GM21381 (cell line): ENCODE results near the gene GMNN.

Source experiments
- ATAC-seq: cut with Tn5 transposase; IDR thresholded peaks from one replicate; pipeline ENCODE4 v1.9.1; 2021; ENCODE audit warnings: mild to moderate bottlenecking, moderate library complexity; ENCODE audit not compliant: unreplicated experiment

GMNN gene

DNA sequence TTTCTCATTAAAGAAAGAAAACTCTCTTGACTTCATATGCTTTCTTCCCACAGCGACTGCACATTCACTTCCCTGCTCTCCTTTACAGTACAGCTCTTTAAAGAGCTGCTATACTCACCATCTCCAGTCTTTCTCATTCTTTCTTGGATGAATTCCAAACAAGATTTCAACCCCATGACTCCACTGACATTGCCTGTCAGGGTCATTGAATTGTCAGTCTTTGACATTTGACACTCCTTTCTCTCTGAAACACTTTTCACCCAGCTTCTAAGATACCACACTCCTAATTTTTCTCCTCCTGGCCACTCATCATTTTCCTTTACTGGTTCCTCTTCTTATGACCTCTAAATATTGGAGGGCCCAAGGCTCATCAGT lies 24.8 kb downstream of the GMNN start:
- no peak for ATAC-seq

DNA sequence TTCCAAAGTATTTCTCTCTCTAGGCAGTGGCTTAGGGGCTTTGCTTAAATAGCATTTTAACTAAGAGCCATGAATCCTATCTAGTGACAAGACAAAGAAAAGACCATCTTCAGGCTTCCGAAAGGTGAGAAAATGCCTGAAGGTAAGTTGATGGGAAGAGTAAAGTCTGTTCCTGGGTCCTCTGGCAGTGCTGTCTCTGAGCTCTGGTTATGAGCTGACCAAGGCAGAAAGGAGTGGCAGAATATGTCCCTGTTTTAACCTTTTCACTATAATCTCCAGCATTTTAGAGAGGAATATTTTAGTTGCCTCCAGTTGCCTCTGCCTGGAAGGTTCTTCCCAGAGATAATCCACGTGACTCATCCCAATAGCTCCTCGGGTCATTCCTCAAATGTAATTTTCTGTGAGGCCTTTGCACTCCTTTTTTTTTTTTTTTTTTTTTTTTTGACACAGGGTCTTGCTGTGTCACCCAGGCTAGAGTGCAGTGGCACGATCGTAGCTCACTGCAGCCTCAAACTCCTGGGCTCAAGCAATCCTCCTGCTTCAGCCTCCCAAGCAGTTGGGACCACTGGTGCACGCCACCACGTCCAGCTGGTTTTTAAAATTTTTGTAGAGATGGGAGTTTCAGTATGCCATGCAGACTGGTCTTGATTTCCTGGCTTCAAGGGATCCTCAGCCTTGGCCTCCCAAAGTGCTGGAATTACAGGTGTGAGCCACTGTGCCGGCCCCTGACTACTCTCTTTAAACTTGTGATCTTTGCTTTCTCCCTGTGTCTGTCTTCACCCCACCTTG lies 27.7 kb downstream of the GMNN start:
- no peak for ATAC-seq

DNA sequence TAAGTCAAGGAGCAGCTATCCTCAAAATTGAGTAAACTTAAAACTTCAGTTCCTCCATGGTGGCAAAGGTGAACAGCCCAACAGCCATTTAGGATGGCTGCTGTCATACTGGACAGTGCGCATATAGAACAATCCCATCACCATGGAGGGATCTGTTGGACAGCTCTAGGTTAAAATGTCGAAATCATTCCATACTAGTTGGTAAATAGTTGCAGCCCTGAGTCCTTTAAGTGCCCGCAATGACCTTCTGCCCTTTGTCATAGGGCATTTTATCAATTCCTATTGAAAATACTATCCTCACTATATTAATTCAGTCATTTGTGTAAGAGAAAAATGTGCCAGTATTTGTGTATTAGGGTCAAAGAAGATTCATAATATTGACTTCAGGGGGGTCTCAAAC lies 32.8 kb downstream of the GMNN start:
- no peak for ATAC-seq

DNA sequence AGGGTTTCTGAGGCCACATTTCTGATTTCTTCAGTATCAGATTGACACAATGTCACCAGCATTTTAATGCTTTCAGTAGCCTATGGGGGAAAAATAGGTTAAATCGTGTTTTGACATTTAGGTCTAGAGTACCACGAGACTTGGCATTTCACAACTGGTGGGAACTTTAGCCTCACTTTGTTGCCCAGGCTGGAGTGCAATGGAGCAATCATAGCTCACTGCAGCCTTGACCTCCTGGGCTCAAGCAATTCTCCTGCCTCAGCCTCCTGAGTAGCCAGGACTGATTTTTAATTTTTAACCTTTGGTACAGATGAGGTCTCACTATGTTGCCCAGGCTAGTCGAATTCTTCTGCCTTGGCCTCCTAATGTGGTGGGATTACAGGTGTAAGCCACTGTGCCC lies 35.0 kb downstream of the GMNN start:
- no peak for ATAC-seq

DNA sequence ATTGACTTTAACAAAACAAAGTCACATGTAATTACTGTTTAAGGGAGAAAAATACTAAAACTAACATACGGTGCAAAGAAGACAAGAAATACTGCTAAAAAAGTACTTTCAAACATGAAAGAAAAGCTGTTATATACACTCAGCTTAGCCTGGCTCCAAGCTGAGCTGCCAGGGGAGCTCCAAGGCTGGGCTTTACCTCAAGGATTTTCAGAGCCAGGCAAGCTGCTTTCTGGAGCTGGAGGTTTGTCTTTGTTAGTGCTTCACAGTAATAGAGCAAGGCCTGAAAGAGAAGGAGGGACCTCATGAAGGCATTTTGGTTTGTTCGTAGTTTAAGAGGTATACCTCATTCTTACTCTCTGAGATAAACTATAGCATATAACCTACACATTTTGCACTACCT lies 43.6 kb downstream of the GMNN start:
- ATAC-seq = no peak

DNA sequence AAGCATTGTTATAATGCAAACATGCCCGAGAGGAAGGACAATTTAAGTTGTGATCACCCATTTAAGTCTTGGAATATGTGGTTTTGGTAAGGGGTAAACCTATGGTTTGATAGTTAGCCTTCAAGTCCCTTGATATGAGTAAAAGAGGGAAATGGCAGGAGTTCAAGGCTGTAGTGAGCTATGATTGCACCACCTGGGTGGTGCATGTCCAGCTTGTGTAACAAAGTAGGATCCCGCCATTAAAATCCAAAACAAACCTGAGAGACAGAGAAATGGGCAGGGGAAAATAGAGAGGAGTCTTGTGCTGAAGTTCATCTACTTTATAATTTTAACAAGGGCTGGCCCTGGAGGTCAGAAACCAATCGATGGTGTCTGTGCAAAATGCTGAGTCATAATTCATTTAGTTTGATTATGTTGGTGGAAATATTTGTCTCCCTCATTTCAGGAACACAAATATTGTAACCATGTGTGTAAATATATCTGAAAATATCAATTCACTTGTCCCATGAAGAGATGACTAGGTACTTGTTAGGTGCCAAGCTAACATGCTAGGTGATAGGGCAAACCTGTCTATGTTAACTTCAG lies 47.2 kb downstream of the GMNN start:
- no peak for ATAC-seq

DNA sequence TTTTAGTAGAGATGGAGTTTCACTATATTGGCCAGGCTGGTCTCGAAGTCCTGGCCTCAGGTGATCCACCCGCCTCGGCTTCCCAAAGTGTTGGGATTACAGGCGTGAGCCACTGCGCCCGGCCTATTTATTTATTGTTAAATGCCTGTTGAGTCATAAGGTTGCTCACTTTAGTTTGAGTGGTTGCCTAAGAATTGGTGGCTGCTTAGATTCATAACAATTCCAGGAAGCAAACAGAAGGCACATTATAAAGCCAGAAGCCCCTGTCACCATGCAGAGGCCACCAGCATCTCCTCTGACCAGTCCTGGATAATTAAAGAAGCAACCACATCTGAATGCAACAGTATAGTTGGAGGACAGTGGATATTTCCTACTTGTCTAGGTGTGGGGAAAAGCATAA lies 48.0 kb downstream of the GMNN start:
- ATAC-seq = no peak

DNA sequence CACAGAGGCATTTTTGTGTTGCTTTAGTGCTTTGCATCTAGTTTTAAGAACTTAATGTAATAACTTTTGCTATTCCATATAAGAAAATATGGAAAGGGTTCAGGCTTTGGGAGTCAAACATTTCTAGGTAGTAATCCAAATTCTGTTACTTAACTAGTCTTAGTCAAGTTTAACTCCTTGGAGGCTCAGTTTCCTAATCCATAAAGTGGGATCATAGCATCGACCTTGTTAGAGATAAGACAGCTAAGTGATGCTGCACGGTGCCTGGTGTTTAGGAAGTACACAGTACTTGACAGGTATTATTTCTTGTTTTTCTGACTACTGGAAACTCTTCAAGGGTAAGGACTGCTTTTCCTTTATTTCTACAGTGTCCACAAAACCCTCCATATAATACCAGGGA lies 48.4 kb downstream of the GMNN start:
- no peak for ATAC-seq

DNA sequence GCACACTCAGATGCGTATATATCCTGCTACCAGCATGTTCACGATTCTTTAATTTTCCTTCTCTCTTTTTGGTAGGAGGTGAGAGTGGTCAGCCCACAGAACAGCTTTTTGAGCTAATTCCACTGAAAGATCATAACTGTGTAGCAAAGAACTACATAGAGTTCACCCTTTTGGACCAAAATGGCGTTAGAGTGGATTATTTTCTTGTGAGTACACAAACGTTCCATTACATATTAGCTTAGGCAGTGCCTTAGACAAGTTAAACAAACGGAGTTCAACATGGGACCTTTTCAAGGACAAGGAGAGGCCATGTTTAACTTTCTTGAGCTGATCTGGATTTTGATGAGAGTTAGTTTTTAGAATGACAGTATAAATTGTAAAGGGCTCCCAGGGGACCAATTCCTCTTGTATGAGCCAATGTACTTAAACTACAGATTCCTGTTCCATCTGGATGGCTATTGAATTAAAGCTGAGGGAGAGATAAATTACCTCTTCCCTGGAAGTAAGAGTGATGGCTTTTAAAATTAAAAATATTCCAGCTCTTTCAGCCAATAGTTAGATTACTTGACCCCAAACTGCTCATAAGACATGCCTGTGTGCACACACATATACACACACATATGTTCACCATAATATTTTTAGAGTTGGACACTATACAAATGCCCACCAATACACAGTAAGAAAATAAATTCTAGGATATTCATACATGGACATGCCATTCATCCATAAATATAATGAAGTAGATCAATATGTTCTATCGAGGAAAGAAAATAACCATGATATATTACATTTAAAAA lies 49.6 kb downstream of the GMNN start:
- no peak for ATAC-seq

DNA sequence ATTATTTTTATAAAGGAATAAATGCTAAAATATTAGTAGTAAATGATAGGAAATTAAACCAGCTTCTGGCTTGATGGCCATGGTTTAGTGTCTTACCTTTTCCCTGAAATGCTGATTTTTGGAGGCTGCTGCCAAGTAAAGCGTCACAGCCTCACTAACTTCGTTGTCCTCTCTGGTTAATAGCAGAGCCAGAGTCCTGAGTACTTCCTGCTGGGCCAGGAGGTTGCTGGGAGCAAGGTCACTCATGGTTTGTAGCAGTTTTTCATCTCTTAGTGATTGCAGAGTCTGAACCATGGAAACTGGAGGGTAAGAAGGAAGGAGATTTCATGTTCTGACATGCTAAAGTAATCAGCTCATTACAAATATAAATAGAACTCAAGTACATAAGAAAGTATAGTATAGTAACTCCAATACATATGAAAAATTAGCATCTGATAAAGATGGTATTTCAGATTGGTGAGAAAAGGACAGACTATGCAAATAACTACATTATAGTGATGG lies 50.4 kb downstream of the GMNN start:
- no peak for ATAC-seq

DNA sequence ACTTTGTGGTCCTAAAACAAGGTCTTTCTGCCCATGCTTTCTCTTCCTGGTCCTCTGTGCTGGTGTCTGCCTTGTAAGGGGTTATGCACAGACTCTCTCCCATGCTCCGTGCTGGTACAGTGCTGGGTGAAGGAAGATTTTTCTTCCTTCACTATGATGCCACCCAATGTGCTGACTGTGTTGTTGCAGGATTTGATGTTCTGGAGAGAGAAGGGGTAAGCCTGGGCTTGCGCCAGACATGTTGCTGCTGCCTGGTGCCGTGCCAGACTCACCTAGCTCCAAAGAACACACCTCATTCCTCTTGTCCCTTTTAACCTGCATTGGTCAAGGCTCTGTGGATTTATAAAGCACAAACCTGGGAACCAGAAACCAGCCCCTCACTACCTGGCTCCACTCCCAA lies 52.4 kb downstream of the GMNN start:
- ATAC-seq = no peak

DNA sequence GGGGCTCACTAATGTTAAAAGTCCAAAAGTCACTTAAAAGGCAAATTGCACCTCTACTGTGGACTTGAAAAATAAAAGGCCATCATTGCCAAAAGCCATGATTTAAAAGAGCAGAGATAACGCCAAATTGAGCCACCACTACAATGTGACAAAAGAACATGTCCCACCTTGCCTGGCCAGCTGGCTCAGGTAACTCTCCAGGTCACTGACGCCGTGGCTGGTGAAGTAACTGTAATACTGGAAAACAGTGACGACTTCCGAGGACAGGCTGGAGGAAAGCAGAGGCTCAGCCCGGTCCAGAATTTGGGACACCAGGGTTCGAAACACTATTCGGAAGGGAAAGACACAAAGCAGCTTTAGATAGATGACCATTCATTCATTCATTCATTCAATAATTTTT lies 53.2 kb downstream of the GMNN start:
- no peak for ATAC-seq

DNA sequence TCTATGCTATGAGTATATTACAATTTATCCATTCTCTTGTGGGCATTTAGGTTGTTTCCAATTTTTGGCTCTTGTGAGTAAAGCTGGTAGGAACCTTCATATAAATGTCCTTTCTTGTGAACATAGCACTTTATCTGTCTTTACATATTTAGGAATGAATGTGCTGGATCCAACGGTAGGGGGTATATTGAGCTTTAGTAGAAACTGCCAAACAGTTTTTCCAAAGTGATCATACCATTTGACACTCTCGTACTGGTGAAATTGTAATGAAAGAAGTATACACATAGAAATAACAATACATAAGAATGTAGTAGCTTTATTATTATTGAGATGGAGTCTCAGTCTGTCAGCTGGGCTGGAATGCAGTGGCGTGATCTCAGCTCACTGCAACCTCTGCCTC lies 54.9 kb downstream of the GMNN start:
- no peak for ATAC-seq

DNA sequence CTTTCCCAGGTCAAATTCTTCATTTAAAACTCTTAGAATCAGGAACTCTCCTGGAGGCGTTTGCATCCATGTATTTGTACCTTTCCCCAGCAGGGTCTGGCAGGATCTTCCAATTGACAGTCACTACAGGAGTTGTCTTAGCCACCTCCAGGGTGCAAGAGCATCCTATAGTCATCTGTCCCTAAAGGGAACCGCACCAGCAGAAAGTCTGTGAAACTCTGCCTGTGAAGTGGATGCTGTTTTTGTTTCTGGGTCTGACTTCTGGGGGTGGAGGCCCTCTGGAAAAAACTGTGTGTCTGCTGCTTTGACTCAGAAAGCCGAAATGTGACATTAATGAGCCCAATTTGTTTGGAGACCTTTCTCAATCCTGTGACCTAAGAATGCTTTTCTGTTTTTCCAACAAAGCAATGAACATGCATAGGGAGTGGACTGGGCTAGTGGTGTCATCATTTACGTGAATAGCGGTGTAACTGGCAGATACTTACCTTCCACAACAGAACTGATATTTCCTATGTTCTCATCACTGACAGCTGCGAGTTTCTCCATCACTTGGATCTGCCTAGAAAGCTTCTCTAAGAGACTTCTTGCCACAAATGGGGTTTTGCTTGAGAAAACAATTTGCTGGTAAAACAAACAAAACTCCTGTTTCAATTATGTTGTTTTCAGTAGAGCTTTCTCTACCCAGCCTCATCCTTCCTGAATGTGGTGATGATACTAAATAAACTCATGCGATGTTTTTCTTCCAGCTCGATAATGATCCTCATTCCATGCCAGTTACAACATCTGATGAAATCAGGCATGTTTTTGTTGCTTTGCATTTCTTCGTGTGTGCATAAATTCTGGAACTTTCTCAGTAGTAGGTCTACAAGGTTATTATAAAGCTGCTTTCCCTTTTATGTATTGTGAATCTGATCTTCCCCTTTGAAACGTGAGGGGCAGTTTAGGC lies 57.3 kb downstream of the GMNN start:
- no peak for ATAC-seq

DNA sequence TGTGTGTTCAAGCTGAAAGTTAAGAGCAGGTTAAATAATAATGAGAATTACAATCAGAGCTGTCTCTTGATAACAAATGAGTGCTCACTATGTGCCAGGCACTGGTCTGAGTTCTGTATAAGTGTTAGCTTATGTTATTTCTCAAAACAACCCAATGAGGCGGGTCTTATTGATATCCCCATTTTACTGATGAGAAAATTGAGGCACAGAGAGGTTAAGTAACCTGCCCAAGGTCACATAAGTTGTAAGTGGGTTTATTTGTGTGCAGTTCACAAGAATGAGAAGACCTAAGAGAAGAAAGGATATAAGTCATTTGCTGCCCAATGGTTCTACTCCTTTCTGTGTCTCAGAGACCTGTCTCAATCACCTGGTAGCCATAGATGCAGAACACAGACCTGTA lies 58.1 kb downstream of the GMNN start:
- no peak for ATAC-seq

DNA sequence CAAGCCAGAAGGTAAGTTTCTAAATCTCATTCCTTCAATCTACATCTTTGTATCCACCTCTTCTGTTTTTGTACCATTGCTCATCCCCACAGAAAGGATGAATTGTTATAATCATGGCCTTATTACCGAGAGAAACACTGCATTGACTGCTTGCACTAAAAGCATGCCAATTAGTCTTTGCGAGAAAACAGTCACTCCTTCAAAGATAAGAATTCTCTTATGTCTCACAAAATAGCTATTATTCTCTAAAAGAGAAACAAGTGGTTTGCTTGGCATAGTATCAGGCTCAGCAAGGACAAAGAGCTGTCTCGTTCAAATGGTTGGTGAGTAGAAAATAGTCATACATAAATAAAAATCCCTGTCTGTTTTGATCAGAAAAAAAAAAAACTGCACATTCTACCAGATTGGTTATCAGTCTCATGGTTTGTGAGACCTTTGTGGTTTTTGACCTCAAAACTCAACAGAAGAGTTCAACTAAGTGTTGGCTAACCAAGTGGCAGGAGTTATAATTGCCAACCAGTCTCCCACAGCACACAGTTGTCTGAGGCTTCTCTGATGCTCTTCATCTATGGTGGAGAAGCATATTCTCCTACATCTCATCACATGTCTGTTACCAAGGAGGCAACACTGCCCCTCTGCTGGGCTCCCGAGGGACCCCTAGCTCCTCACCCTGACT lies 59.1 kb downstream of the GMNN start:
- no peak for ATAC-seq
